Activated naive CD4-positive, alpha-beta T cell treated with anti-CD3 and anti-CD28 coated beads, Interleukin-2, amount 50 U/mL, for 24 hours (primary cell): ENCODE results near the gene ARHGEF6.
A peak's percentile ranks its signal among the peaks of the same experiment; 100 is the strongest.

Experiments
- H3K27ac Mint-ChIP-seq: one replicate; pipeline ENCODE4 v1.8.0; 2021; ENCODE audit warnings: mild to moderate bottlenecking, mixed read lengths
- H3K27me3 Mint-ChIP-seq: one replicate; pipeline ENCODE4 v1.8.0; 2021; ENCODE audit warnings: mixed read lengths
- H3K36me3 Mint-ChIP-seq: one replicate; pipeline ENCODE4 v1.8.0; 2021; ENCODE audit warnings: mixed read lengths
- H3K4me1 Mint-ChIP-seq: one replicate; pipeline ENCODE4 v1.8.0; 2021; ENCODE audit warnings: mixed read lengths
- H3K4me3 Mint-ChIP-seq: one replicate; pipeline ENCODE4 v1.8.0; 2021; ENCODE audit warnings: mild to moderate bottlenecking, mixed read lengths
- H3K9me3 Mint-ChIP-seq: one replicate; pipeline ENCODE4 v1.8.0; 2021; ENCODE audit warnings: mixed read lengths

Gene ARHGEF6

DNA sequence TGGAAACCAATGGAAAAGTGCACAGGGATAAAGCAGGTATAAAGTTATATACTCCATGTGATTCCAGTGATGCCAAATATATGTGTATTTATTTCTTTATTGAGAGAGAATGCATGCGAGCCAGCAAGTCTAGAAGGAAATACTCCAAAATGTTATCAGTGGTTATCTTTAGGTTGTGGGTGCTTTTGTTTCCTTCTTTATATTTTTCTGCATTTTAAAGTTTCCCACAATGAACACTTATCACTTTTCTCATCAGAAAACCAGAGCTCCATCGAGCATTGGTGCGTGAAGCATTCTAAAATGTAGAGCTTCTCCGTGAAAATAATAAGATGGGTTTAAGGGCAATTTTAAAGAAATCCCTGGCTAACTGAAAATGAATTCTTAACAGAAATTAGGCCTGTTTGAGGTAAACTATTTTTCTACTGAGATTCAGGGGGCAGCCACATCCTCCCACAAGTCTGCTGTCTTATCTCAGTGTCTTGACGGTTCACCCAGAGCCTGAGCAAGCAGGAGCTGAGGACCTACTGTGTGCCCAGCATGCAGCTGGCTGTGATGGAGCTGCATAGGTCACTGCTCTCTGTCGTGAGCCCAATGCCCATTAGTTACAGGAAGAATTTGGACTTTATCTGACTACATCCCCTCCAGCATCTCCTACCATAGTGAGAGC is 151.5 kb downstream of the ARHGEF6 start:
- peak overlapping the region; percentile 77 for H3K27ac Mint-ChIP-seq
- no peaks in the 10 kb centered on the region for H3K27me3 Mint-ChIP-seq
- no peaks in the 10 kb centered on the region for H3K9me3 Mint-ChIP-seq
- H3K4me1 Mint-ChIP-seq = peaks cover 82% of the 10 kb centered on the region
- H3K36me3 Mint-ChIP-seq = no peaks in the 10 kb centered on the region
- peak overlapping the region; percentile 66 for H3K4me3 Mint-ChIP-seq

DNA sequence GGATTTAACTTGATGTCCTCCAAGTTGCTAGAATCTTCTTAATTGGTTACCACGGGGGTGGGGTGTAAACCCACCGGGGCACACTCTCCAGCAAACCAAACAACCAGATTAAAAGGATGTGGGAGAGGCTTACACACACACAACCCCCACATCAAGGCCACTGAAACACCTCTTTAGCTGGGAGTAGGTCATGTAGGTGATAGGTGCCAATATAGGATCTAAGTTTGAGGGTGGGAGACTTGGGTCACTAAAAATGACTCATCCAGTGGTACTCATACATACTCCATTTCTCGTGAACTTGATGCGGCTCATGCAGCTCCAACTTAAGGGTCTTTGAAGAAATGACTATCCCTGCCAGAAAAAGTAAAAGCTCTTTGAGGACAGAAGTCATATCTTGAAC is 153.3 kb downstream of the ARHGEF6 start:
- H3K27me3 Mint-ChIP-seq = no peaks in the 10 kb centered on the region
- H3K36me3 Mint-ChIP-seq = no peaks in the 10 kb centered on the region
- H3K4me1 Mint-ChIP-seq = peaks cover 85% of the 10 kb centered on the region
- H3K27ac Mint-ChIP-seq = peak overlapping the region; percentile 92
- peak overlapping the region; percentile 62 for H3K4me3 Mint-ChIP-seq
- no peaks in the 10 kb centered on the region for H3K9me3 Mint-ChIP-seq

DNA sequence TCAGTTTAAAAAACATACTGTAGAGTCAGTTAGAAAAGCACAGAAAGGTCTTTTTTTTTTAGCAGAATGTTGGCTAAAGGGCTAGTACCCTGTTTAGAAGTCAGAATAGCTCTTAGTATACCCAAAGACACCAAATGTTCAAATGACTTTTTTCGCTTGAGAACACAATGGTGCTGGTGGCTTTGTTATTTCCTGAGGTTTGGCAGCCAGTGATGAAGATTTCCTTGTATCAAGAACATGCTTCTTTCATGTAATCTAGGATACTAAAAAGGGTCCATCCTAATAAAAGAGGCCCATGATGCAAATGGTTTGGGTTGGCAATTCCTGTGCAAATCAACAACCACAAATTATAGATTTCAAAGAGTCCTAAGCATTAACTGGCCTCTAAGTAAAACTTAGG is 153.8 kb downstream of the ARHGEF6 start:
- Mint-ChIP-seq H3K27me3 (no peaks in the 10 kb centered on the region), H3K4me3 (peak overlapping the region; percentile 62), H3K4me1 (peaks cover 84% of the 10 kb centered on the region), H3K27ac (peak overlapping the region; percentile 95), H3K36me3 (no peaks in the 10 kb centered on the region), H3K9me3 (no peaks in the 10 kb centered on the region)

DNA sequence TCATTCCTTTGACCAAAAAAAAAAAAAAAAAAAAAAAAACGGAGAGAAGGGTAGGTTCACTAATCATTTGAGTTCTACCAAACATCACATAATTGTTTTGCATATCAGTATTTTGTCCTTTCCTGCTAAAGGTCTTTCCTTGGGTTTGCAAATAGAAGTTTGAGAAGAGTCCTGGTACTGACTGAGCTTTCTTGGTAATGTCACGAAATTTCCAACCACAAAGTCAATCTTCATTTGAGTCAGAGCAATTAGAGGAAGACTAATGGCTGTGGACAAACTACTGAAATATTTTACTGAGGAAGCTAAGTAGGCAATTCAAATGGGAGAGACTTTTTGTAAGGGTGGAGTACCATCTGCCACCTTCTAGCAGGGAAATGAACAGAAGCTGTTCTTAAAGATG is 154.5 kb downstream of the ARHGEF6 start:
- Mint-ChIP-seq H3K9me3 (no peaks in the 10 kb centered on the region), H3K4me1 (peaks cover 85% of the 10 kb centered on the region), H3K27me3 (no peaks in the 10 kb centered on the region)

DNA sequence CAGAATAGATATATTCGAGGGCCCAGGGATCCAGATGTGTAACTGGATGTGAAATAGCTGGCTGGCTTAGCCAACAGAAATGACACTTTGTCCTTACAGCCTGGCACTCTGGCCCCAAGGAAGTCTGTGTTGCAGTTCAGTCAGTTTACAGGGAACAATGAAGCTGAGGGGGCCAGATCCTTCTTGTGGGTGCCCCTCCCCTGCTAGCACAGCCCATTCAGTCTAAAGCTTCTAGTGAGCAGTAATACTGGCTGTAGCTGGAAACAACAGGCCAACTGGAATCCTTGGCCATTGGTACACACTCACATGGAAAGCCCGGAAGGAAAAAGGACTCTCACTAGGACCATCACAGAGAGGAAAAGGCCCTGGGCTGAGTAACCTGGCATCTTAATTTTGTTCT is 155.5 kb downstream of the ARHGEF6 start:
- no peak overlapping the region for H3K4me3 Mint-ChIP-seq
- no peaks in the 10 kb centered on the region for H3K9me3 Mint-ChIP-seq
- H3K36me3 Mint-ChIP-seq = no peaks in the 10 kb centered on the region
- H3K27me3 Mint-ChIP-seq = no peaks in the 10 kb centered on the region
- no peak overlapping the region for H3K27ac Mint-ChIP-seq
- peaks cover 82% of the 10 kb centered on the region for H3K4me1 Mint-ChIP-seq

More for the DNA sequence above, 154.5 kb downstream of the ARHGEF6 start:
- Mint-ChIP-seq H3K4me3 (peak overlapping the region; percentile 52), H3K36me3 (no peaks in the 10 kb centered on the region), H3K27ac (peak overlapping the region; percentile 95)

DNA sequence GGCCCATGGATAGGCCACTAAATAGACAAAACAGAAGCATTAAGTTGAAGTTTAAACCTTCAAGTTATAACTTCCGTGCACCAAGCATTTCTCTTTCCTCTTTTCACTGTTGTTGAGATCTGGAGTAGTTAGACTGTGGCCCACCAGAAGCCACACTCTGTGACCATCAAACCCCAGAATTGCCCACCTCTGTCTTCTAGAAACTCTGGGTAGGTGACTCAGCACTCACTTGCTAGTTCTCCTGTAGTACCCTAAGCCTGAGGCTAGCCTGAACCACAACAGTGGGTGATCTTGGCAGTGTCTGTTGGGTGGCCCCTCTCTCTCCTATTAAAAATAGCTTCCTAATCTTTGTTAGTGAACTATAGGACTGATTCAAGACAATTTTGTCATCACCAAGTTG is 157.3 kb downstream of the ARHGEF6 start:
- peaks cover 82% of the 10 kb centered on the region for H3K4me1 Mint-ChIP-seq
- H3K36me3 Mint-ChIP-seq = peaks cover 1% of the 10 kb centered on the region
- no peaks in the 10 kb centered on the region for H3K27me3 Mint-ChIP-seq
- H3K27ac Mint-ChIP-seq = peak overlapping the region; percentile 62
- no peaks in the 10 kb centered on the region for H3K9me3 Mint-ChIP-seq
- peak overlapping the region; percentile 26 for H3K4me3 Mint-ChIP-seq

DNA sequence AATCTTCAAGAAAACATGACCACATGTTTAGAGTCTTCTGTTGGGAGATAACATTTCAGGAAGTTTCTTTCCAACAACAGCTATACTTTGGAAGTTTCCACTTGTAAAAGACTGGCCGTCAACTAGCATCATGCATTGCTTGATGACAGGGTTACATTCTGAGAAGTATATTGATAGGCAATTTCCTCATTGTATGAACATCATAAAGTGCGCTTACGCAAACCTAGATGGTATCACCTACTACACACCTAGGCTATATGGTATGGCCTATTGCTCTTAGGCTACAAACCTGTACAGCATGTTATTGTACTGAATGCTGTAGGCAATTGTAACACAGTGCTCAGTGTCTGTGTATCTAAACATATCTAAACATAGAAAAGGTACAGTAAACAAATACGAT is 158.2 kb downstream of the ARHGEF6 start:
- Mint-ChIP-seq H3K9me3 (no peaks in the 10 kb centered on the region), H3K27me3 (no peaks in the 10 kb centered on the region), H3K4me1 (peaks cover 79% of the 10 kb centered on the region)

DNA sequence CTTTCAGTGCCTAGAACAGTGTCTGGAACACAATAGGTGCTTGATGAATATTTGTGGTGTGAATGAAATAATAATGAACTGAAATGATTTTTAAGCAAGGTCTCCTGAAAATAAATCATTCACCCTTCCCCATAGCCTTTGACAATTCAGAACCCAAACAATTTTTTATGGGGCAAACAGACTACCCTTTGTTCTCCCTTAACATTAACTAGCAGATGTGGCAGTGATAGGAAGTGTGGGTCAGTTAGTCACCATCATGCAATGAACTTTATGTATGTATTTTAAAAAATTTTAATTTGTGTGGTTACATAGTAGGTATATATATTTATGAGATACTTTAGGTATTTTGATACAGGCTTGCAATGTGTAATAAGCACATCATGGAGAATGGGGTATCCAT is 160.0 kb downstream of the ARHGEF6 start:
- Mint-ChIP-seq H3K27ac (peak overlapping the region; percentile 83), H3K9me3 (no peaks in the 10 kb centered on the region), H3K4me1 (peaks cover 76% of the 10 kb centered on the region), H3K4me3 (peak overlapping the region; percentile 26), H3K27me3 (no peaks in the 10 kb centered on the region), H3K36me3 (peaks cover 1% of the 10 kb centered on the region)

More for the DNA sequence above, 158.2 kb downstream of the ARHGEF6 start:
- Mint-ChIP-seq H3K4me3 (no peak overlapping the region), H3K27ac (no peak overlapping the region), H3K36me3 (peaks cover 1% of the 10 kb centered on the region)

DNA sequence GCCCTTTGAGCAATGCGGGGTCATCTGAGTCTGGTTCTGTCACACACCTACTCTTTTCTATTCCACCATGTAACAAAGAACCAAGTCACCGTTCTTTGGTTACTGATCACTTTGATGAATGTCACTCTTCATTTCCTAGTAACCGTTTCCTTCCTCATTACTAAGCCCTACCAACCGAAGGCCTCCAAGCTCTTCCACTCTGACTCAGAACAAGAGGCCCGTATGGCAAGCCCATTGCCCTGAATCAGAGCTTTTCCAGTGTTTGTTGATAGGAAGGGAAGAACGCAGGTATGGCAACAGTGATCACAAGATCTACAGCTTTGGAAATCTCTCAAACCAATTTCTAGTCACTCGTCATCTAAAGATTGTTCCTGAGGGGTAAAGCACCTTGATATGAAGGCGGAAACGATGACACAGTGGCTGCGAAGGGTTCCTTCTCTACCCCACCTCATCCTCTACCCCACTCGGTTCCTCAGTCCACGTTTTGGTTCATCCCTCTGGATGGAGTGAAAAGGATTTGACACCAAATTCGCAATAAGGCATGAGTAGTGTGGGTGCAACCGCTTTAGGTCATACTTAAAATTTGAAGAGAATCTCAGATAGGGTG is 160.7 kb downstream of the ARHGEF6 start:
- peaks cover 78% of the 10 kb centered on the region for H3K4me1 Mint-ChIP-seq
- H3K27me3 Mint-ChIP-seq = no peaks in the 10 kb centered on the region
- peak overlapping the region; percentile 83 for H3K27ac Mint-ChIP-seq
- H3K9me3 Mint-ChIP-seq = no peaks in the 10 kb centered on the region
- H3K4me3 Mint-ChIP-seq = peak overlapping the region; percentile 36
- peaks cover 1% of the 10 kb centered on the region for H3K36me3 Mint-ChIP-seq

DNA sequence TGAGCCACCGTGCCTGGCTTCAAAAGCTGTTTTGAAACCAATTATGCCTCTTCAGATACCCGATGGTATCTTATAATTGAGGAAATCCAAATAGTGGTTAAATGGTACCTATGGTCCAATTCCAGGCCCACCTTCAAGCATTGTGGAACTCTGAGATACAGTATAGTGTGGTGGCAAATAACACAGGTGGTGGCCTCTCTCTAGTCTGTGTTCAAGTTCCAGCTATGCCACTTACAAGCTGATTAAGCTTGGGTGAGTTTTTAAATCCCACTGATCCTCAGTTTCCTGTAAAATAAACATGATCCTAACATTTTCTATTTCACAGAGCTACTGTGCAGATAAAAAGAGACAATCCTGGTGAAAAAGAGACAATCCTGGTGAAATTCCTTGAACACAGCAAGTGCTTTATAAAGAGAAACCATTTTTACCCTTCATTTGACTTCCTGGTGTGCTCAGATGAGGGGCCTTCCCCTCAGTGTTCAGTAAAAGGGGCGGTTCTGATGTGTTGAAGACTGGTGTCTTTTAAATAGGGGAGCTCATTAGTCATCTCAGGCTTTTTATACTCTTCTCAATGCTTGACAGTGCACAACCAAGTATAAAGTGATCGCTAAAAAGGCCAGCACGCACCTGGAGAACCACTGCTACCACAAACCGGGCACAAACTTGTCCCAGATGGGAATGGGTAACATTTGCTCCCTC is 163.6 kb downstream of the ARHGEF6 start:
- peak overlapping the region; percentile 80 for H3K27ac Mint-ChIP-seq
- H3K27me3 Mint-ChIP-seq = no peaks in the 10 kb centered on the region
- peak overlapping the region; percentile 51 for H3K4me3 Mint-ChIP-seq
- H3K9me3 Mint-ChIP-seq = no peaks in the 10 kb centered on the region
- H3K36me3 Mint-ChIP-seq = peaks cover 1% of the 10 kb centered on the region
- H3K4me1 Mint-ChIP-seq = peaks cover 63% of the 10 kb centered on the region
